GM19324 (cell line): Measurements from ENCODE around the gene DOCK10.

Experiments used
- ATAC-seq: cut with Tn5 transposase; IDR thresholded peaks from one replicate; pipeline ENCODE4 v1.9.1; 2021; ENCODE audit warnings: mild to moderate bottlenecking, moderate library complexity; ENCODE audit not compliant: unreplicated experiment, low FRiP score

DOCK10 gene

GRCh38 chr2:224799691-224800090 is 242.6 kb downstream of the DOCK10 start:
- ATAC-seq, result no peak

DNA sequence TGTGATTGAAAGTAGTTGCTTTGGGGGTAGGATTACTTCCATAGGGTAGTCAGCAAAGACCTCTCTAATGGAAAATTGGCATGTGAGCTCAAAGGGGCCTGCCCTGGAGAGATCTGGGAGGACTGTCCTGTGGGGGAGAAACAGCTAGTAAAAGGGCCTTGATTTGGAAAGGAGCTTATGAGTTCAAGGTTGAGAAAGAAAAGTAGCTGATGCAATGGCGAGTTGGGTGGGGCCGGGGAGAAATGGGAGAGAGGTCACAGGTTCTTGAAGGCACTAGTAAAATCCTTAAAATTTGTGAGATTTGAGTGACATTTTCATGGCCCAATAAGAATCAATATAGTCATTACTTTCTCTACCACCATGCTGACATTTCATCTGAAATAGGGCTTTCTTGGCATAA is 244.1 kb downstream of the DOCK10 start:
- no peak for ATAC-seq

- ATAC-seq, result no peak
These were observed 245.5 kb downstream of the DOCK10 start for GRCh38 chr2:224796695-224797305.

- ATAC-seq, result no peak
These were observed 248.3 kb downstream of the DOCK10 start for GRCh38 chr2:224793946-224794345.

GRCh38 chr2:224786848-224787247 is 255.4 kb downstream of the DOCK10 start:
- ATAC-seq, result no peak

DNA sequence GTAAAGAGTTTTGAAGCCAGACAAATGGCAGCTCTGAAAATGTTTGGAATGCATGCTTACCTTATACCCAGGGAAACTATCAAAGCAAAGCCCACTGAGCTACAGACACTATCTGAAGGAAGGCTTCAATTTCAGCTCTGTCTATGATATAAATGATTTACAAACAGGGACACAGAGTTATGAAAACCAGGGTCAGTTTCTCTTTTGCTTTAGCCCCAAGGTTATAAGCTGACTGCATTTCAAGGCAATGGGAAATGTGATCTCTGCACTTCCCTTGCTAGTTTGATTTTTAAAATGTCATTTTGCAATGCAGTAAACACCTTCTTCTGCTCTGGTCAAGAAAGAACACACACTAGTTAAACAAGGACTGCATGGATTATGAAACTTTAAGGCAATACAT is 260.9 kb downstream of the DOCK10 start:
- ATAC-seq, result peak; percentile 50

DNA sequence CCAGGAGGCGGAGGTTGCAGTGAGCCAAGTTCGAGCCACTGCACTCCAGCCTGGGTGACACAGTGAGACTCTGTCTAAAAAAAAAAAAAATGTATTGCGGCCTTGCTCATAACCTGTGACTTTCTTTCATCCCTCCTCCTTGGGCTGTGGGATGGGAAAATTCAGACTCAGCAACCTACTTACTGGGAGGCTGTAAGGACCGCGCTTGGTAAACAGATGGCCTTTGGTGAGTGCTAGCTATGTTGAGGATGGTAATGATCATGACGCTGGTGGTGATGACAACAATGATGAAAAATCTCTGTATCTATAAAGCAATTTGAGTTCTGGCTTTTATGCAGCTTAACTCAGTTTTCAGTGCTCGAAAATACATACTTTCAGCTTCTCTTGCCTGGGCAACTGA is 261.4 kb downstream of the DOCK10 start:
- ATAC-seq, result no peak

DNA sequence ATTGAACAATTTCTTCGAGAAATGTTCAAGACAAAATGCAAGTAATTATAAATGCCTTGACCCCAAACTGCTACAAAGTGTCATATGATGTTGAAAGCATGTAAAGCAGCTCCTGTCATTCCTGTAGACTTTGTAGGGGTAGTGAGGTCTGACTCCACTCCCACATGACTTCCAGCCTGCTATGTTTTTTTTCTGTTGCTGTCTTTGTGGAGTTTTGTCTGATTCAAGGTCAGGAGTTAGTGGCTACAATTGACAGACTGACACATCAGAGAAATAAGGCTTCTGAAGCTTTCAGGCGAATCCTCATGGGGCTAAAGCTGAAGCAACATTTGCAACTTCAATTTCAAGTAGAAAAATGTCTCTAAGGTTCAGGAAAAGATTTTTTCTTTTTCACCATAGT is 262.2 kb downstream of the DOCK10 start:
- no peak for ATAC-seq

- peak; percentile 55 for ATAC-seq
These were observed 263.8 kb downstream of the DOCK10 start for GRCh38 chr2:224778474-224778877.

- ATAC-seq, result no peak
These were observed 264.7 kb downstream of the DOCK10 start for GRCh38 chr2:224777559-224777930.

GRCh38 chr2:224776795-224777558 is 265.3 kb downstream of the DOCK10 start:
- no peak for ATAC-seq

GRCh38 chr2:224775647-224776046 is 266.6 kb downstream of the DOCK10 start:
- no peak for ATAC-seq

GRCh38 chr2:224774735-224775134 is 267.5 kb downstream of the DOCK10 start:
- ATAC-seq, result no peak

GRCh38 chr2:224772494-224772893 is 269.8 kb downstream of the DOCK10 start:
- ATAC-seq, result no peak

DNA sequence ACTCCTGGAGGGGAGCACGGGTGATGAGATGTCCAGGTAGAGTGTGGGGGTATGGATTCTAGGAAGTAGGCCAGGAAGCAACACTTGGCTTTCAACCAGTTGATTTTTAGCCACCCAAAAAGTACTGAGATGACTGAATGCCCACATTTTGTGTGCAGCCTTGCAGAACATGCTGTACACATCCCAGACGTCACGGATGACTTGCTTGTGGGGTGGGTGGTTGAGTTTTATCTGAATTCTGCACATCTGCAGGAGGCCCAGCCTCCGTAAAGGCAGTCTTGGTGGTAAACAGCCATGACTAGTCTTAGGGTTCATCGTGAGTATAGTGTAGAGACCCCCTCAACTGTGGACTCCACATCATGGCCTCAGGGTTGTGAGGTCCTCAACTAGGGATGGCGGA is 272.8 kb downstream of the DOCK10 start:
- no peak for ATAC-seq

- no peak for ATAC-seq
These were observed 277.6 kb downstream of the DOCK10 start for GRCh38 chr2:224764565-224765236.

- ATAC-seq, result no peak
These were observed 284.2 kb downstream of the DOCK10 start for GRCh38 chr2:224757934-224758548.

DNA sequence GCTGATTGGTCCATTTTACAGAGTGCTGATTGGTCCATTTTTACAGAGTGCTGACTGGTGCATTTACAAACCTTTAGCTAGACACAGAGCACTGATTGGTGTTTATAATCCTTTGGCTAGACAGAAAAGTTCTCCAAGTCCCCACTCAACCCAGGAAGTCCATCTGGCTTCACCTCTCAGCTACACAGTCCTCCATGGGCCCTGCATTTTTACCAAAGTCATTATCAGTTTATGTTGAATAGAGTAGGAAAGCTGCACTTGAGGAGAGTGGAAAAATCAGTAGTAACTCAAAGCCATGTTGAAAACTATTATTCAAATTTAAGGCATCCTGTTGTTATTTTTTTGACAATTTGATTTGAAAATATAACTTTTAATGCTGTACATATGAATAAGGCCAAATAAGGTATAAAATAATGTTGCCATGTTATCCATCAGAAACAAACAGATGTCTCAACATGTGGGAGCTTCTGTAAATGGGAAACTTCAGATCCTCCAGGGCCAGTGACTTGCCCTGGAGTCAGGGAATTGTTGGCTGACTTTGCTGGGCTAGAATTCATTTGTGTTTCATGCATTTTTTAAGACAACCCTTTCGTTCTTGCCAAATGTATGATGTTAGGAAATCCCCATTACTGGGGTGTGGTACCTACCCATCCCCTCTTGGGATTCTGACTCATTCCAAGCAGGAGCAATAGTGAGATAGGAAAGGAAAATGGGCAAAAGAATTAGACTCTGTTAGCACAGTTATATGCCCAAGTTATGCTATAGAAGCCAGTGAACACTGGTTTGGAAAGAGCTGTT is 288.3 kb downstream of the DOCK10 start:
- ATAC-seq, result no peak

GRCh38 chr2:224751996-224752698 is 290.1 kb downstream of the DOCK10 start:
- no peak for ATAC-seq

GRCh38 chr2:224749136-224749535 is 293.1 kb downstream of the DOCK10 start:
- no peak for ATAC-seq
